C4-2B (cell line): ENCODE data around the gene APOL3.
"Not testable (repeated sequence)": the region's sequence is repeated elsewhere in the genome, so short reads cannot be mapped to it uniquely, and the experiment has no call there.

Experiments used
- H3K27ac ChIP-seq: fragments of 450-650 bp; 2 replicates; pipeline ENCODE4 v1.5.1; 2017
- ZFX ChIP-seq: fragments of 450-650 bp; IDR thresholded peaks from 2 replicates; pipeline ENCODE4 v1.6.1; 2017
- TF ChIP-seq, protein P1 (sequence below): fragments of 450-650 bp; conservative IDR thresholded peaks from 2 replicates; pipeline ENCODE4 v1.5.1; 2017; ENCODE audit warnings: mild to moderate bottlenecking

Gene APOL3

GRCh38 chr22:36153501-36154422 lies 6.8 kb downstream of the APOL3 start:
- TF ChIP-seq, protein P1, sequence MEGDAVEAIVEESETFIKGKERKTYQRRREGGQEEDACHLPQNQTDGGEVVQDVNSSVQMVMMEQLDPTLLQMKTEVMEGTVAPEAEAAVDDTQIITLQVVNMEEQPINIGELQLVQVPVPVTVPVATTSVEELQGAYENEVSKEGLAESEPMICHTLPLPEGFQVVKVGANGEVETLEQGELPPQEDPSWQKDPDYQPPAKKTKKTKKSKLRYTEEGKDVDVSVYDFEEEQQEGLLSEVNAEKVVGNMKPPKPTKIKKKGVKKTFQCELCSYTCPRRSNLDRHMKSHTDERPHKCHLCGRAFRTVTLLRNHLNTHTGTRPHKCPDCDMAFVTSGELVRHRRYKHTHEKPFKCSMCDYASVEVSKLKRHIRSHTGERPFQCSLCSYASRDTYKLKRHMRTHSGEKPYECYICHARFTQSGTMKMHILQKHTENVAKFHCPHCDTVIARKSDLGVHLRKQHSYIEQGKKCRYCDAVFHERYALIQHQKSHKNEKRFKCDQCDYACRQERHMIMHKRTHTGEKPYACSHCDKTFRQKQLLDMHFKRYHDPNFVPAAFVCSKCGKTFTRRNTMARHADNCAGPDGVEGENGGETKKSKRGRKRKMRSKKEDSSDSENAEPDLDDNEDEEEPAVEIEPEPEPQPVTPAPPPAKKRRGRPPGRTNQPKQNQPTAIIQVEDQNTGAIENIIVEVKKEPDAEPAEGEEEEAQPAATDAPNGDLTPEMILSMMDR: no peak
- TF ChIP-seq ZFX: no peak
- no peak overlapping the region for H3K27ac ChIP-seq

GRCh38 chr22:36152821-36153220 lies 7.7 kb downstream of the APOL3 start:
- not testable (repeated sequence) for H3K27ac ChIP-seq

- no peak overlapping the region for H3K27ac ChIP-seq
- TF ChIP-seq ZFX: no peak
- TF ChIP-seq, protein P1: no peak
Measured at GRCh38 chr22:36152088-36152487, 8.5 kb downstream of the APOL3 start.

DNA sequence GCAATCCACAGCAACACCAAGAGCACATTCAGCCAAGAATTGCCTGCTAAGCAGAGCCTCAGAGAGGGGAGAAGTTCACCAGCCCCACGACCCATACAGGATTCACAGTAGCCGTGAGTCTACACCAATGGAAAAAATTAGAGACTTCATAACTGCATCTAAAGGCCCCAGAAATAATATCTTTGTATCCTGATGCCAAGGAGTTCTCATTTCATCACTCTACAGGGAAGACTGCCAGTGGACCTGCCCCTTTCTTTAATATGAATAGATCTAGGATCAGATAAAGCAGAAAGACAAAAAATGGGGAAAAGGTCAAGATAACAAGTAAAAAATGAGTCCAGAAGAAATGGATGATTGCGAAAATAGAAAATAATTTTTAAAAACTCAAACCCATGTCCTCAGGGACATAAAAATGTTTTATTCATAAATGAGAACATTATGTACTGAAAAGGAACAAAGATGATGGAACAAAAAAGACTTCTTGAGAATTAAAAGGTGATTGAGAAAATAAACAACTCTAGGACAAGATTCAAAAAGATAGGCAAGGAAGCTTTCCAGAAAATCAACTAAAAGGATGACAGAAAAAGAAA lies 9.5 kb downstream of the APOL3 start:
- TF ChIP-seq ZFX: no peak
- TF ChIP-seq, protein P1: no peak

GRCh38 chr22:36149441-36149840 lies 11.1 kb downstream of the APOL3 start:
- no peak overlapping the region for H3K27ac ChIP-seq
- TF ChIP-seq, protein P1: no peak
- TF ChIP-seq ZFX: no peak

More for the DNA sequence above, 9.5 kb downstream of the APOL3 start:
- H3K27ac ChIP-seq: no peak overlapping the region

DNA sequence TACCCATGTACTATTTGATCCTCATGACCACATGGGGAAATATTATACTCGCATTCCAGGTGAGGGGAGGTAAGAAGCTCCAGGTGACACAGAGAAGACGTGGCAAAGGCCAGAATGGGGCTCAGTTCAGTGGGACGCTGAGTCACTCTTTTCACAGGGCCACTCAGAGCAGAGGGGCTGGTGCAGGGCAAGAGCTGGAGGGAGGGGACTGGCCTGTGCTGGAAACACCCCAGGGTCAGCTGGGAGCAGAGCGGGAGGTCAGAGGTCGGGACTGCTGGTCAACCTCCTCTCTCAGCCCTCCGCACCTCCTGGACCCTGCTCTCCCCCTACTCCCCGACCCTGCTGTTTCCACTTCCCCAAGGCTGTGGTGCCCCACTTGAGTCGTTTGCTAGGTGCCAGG lies 12.1 kb downstream of the APOL3 start:
- TF ChIP-seq, protein P1: no peak
- no peak for TF ChIP-seq ZFX
- H3K27ac ChIP-seq: no peak overlapping the region

DNA sequence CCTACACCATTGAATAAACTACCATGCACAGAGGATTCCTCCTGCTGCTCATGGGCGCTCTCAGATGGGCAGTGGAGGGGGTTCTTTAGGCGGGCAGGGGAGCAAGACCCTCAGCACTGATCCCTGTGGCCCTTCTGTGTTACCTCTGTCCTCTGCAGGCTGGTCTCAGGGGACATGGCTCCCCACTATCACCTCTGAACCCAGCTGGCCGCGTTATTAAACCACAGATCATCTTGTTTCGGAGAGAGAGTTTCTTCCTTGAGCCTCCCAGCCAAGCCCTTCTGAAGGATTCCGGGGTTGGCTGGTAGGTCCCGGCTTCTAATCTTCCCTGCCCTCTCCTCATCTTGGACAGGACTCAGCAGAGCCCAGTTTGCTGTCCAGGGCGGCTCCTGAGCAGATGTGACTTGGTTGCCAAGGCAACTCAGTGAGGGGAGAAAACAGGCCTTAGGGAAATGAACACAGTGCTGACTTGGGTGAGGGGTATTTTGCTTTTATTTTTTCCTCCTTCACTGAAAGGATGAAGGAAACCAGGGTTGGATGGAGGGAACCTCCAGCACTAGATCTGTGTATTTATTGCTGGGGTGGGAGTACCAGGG lies 13.3 kb downstream of the APOL3 start:
- no peak overlapping the region for H3K27ac ChIP-seq
- no peak for TF ChIP-seq ZFX
- TF ChIP-seq, protein P1: no peak
